Measurements from ENCODE around the gene MTR.

Gene MTR

DNA sequence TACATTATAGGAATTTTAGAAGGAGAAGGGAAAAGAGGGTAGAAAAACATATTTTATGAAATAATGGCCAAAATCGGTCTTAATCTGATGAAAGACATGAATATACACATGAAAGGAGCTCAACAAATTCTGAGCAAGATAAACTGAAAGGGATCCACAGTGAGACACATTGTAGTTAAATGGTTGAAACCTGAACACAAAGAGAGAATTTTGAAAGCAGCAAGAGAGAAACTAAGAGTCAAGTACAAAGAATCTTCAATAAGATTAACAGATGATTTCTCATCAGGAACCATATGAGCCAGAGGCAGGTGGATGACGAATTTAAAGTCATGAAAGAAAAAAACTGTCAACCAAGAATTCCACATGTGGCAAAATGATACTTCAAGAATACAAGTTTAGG, 15.8 kb upstream of the MTR start:
- no peak for DNase-seq (ENCODE audit: low spot score)

GRCh38 chr1:236785477-236785876, 9.6 kb upstream of the MTR start:
- no peak for DNase-seq (ENCODE audit: low spot score)

- DNase-seq (ENCODE audit: low spot score): no peak
These were observed 8.6 kb upstream of the MTR start for GRCh38 chr1:236786453-236786852.

GRCh38 chr1:236794585-236795034, 482 bp upstream of the MTR start:
- no peak for DNase-seq (ENCODE audit: low spot score)

DNA sequence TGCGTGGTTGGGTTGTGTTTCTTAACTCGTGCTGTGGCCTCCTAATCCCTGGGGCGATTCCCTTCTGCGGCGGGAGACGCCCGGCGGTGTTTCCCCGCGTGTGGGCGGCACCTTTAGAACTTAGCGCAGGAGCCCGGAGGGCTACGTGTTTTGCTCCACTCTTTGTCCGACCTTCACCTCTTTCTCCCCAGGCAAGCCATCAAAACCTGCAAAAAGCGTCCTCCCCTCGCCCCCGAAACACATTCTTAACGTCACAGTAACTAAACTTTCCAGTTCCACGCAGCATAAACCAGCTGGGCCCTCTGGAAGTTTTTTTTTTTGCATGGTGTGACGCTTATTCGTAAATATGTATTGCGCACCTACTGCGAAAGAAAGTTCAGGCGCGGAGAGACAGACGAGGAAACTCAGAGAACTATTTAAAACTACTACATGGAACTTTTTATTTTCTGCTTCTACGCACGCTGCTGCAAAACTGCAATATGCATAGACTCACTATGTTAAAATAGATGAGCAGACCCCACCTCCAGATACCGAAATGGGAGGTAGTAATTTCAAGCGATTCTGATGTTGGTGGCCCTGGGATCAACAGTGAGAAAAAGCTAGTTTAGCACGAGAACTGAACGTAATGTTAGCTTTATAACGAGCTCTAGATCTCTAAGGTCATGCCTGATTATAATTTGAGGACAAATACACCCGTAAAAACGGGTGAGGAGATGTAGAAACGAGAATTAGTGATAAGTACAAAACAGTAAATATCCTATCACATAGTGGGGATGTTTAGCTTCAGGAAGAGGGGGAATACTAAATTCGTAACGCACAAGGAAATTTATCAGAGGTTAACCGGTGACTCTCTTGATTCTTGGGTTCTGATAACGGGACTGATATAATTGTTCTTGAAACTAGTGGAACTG, 920 bp downstream of the MTR start:
- no peak for DNase-seq (ENCODE audit: low spot score)

GRCh38 chr1:236799001-236799400, 3.9 kb downstream of the MTR start:
- DNase-seq (ENCODE audit: low spot score): no peak

- no peak for DNase-seq (ENCODE audit: low spot score)
These were observed 5.0 kb downstream of the MTR start for GRCh38 chr1:236800002-236800620.

DNA sequence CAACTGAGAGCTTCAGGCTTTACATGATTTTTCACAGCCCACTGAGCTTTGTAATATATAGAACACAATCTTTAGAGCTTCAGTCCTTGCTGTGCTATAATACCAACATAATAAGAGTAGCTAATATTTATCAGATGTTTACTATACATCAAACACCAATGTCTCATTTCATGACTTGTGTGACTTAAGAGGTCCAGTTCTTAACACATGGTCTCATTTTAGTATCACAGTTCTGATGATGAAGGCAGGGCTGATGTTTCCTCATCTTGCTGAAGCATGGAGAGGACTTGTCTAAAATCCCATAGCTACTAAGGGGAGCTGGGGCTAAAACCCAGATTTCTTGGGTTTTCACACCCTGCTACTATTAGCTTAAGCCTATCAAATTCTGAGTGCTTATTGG, 5.5 kb downstream of the MTR start:
- DNase-seq (ENCODE audit: low spot score): no peak

DNA sequence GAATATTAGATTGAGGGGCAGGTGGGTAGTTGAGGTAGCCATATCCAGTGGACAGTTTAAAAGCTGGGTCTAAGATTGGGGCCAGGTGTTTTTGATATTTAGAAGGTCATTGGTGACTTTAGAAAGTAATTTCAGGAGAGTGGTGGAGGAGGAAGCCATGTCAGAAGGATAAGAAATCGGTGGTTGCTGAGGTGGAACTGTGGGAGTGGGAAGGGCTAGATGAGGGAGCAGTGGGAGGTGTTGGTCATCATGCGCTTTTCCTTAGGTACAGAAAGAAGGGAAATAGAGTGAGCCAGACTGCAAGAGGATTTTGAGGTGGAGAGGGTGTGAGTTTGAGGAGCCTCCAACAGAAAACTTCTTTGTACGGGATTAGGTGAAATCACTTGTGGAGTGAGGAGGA, 7.2 kb downstream of the MTR start:
- no peak for DNase-seq (ENCODE audit: low spot score)

- DNase-seq (ENCODE audit: low spot score): no peak
These were observed 11.5 kb downstream of the MTR start for GRCh38 chr1:236806634-236807033.

GRCh38 chr1:236808005-236808404, 12.9 kb downstream of the MTR start:
- DNase-seq (ENCODE audit: low spot score): no peak

DNA sequence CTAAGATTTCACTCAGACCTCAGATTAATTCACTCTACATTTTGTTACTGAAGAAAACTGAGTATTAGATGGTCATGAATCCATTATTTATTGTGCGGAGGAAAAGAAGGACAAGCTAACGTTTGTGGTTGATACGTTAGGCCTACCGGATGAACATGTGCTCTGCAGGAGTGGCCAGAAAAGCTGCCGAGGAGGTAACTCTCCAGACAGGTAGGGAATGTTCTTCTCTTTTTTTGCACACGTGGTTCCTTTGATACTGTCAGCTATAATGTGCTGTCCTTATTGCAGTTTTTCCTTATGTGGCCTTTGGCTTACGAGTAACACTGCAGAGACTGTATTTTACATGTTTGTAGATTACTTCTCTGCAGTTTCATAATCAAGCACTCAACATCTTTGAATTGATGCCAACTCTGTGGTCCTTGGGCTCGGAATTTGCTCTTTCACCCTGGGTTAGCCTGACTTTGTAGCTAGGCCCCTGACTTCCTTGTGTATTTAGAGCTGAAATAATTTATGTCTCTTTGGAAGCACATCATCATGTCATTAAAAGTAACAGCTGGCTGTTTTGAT, 13.6 kb downstream of the MTR start:
- no peak for DNase-seq (ENCODE audit: low spot score)

DNA sequence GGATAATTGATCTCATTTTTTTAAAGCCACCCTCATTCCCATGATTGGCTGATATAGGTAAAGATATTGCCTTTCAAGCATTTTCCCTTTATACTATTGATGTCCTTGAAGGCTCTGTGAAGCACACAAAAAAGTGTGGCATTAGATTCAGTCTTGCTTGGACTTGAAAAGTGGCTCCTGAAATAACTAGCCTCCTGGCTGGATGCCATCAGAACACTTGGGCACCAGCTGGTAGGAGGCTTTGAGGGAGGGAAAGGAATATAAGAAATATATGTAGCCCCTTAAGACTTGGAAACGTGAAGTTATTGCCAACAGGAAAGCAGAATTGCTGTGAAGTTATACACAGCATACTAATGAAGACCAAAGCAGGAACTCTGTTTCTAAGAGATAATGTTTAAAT, 14.1 kb downstream of the MTR start:
- no peak for DNase-seq (ENCODE audit: low spot score)

DNA sequence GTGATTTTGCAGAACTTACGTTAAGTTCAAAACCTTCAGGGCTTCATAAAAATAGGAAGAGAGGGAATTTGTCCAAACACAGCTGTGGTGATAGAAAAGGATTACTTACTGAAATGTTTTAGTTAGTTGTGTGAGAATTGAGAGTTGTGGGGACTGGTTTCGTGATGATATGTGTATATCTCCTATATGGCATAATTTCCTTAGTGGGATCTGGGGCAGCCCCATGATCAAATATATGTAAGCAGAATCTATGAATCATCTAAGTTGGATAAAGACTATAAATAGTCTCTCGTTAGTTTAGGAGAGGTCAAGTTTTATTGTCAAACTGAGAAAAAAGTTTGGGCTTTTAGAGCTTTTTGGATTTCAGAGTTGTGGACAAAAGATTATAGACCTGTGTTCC, 14.9 kb downstream of the MTR start:
- DNase-seq (ENCODE audit: low spot score): no peak

DNA sequence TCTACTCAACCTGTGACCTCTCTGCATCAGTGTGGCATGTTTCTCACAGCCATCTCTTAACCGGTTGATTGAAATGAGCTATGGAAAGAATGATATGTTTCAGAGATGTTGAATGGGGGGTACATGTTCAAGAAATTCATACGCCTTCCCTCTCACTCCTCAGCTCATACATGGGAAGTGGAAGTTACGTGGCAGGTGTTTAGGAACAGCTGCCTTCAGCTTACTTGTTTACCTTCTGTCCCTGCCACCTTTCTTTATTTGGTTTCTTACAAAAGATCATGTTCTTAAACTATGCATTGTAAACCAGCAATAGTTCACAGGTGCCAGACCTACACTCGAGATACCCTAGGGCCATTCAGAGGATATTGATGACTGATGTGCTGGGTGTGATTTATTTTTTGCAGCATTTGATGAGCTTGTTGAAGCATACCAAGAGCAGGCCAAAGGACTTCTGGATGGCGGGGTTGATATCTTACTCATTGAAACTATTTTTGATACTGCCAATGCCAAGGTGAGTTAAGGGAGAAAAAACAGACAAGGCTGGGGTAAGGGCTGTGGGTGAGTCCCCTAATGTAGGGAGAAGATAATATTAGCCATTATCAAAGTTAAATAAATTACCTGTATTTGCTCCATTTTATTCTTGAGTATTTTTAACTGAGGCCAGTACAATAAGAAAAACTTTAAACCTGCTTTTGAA, 17.4 kb downstream of the MTR start:
- no peak for DNase-seq (ENCODE audit: low spot score)

- no peak for DNase-seq (ENCODE audit: low spot score)
These were observed 20.8 kb downstream of the MTR start for GRCh38 chr1:236815941-236816340.

GRCh38 chr1:236819856-236820255, 24.8 kb downstream of the MTR start:
- DNase-seq (ENCODE audit: low spot score): no peak

- no peak for DNase-seq (ENCODE audit: low spot score)
These were observed 26.1 kb downstream of the MTR start for GRCh38 chr1:236821091-236821627.

GRCh38 chr1:236823559-236823958, 28.5 kb downstream of the MTR start:
- DNase-seq (ENCODE audit: low spot score): no peak

GRCh38 chr1:236829085-236829484, 34.0 kb downstream of the MTR start:
- no peak for DNase-seq (ENCODE audit: low spot score)

- DNase-seq (ENCODE audit: low spot score): no peak
These were observed 35.0 kb downstream of the MTR start for GRCh38 chr1:236830116-236830515.

DNA sequence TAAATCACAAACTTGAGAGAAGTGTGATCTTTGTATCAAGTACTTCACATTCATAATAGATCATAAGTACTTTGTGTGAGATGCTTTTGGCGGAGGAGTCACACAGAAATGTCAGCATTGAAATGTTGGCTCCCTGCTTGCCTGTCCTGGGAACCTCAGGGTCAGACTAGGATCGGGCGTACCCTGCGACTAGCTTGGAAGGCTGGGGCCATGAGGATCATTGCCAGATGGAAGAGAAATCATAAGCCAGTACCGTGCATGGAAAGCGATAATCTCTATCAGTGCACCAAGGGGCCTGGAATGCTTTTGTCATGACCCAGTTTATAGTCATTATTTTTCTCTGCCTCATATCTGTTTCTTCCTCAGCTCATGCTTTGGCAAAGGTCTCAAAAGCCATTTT, 35.5 kb downstream of the MTR start:
- no peak for DNase-seq (ENCODE audit: low spot score)
